Measurements from ENCODE around the gene RIMOC1.

- TF ChIP-seq CTCF (IDR thresholded peaks at IDR 0.05) (no peak), EZH2 (IDR thresholded peaks at IDR 0.05; ENCODE audit: borderline replicate concordance, insufficient read depth, low read depth, low read length, poor library complexity, severe bottlenecking) (no peak)
These were observed 28.6 kb downstream of the RIMOC1 start for GRCh38 chr5:41932770-41933169.

Measured in B cell (primary cell).